NCI-H2196 (cell line): ENCODE measurements around the gene ECSCR.

Source experiments
- DNase-seq: peaks from one replicate; lab custom pipeline; 2025; ENCODE audit not compliant: unreplicated experiment; lab: John Stamatoyannopoulos, UW

The ECSCR gene

GRCh38 chr5:139474890-139475791, 12.6 kb upstream of the ECSCR start:
- DNase-seq: peak; percentile 77

- DNase-seq: no peak
Observed at GRCh38 chr5:139473565-139473964, 11.0 kb upstream of the ECSCR start.

- no peak for DNase-seq
Observed at GRCh38 chr5:139473105-139473504, 10.6 kb upstream of the ECSCR start.

GRCh38 chr5:139472386-139473030, 10.0 kb upstream of the ECSCR start:
- no peak for DNase-seq

- no peak for DNase-seq
Observed at GRCh38 chr5:139470821-139471300, 8.3 kb upstream of the ECSCR start, which contains the start of gene SMIM33. TSS of gene SMIM33 (plus strand) at chr5:139471004. CDS start at chr5:139471122, 118 bp downstream.

- DNase-seq: no peak
Observed at GRCh38 chr5:139468421-139468931, 5.9 kb upstream of the ECSCR start.

GRCh38 chr5:139461698-139462097, 845 bp downstream of the ECSCR start:
- no peak for DNase-seq

GRCh38 chr5:139461176-139461575, 1.4 kb downstream of the ECSCR start:
- no peak for DNase-seq

GRCh38 chr5:139460455-139460854, 2.1 kb downstream of the ECSCR start:
- DNase-seq: no peak

- no peak for DNase-seq
Observed at GRCh38 chr5:139459451-139459934, 3.0 kb downstream of the ECSCR start.

- DNase-seq: no peak
Observed at GRCh38 chr5:139458580-139459407, 3.7 kb downstream of the ECSCR start.

- DNase-seq: no peak
Observed at GRCh38 chr5:139457653-139458306, 4.8 kb downstream of the ECSCR start.

GRCh38 chr5:139457241-139457640, 5.3 kb downstream of the ECSCR start:
- no peak for DNase-seq

- no peak for DNase-seq
Observed at GRCh38 chr5:139456776-139457175, 5.8 kb downstream of the ECSCR start.

- no peak for DNase-seq
Observed at GRCh38 chr5:139454568-139455290, 7.8 kb downstream of the ECSCR start.

- no peak for DNase-seq
Observed at GRCh38 chr5:139453683-139454567, 8.6 kb downstream of the ECSCR start.

- no peak for DNase-seq
Observed at GRCh38 chr5:139451878-139452660, 10.5 kb downstream of the ECSCR start.

GRCh38 chr5:139451176-139451575, 11.4 kb downstream of the ECSCR start:
- no peak for DNase-seq
